A673 (cell line): Measurements from ENCODE around the gene ZNF425.

Experiments used
- EZH2 ChIP-seq: fragments of 200-600 bp; sonication (generic); IDR thresholded peaks from 2 replicates; pipeline ENCODE4 v1.6.1; 2017; ENCODE audit warnings: borderline replicate concordance, low read depth, mild to moderate bottlenecking, mixed read lengths, antibody characterized with exemption, low read length; ENCODE audit not compliant: poor library complexity, severe bottlenecking
- TF ChIP-seq, protein P1 (sequence below): fragments of 300-800, 200-600 bp; sonication (generic); conservative IDR thresholded peaks from 2 replicates; pipeline ENCODE4 v1.5.1; 2017; ENCODE audit warnings: low read depth, mild to moderate bottlenecking, antibody characterized with exemption, low read length, moderate library complexity, mixed read lengths

GRCh38 chr7:149125189-149125862 lies 798 bp downstream of the ZNF425 start:
- TF ChIP-seq, protein P1, sequence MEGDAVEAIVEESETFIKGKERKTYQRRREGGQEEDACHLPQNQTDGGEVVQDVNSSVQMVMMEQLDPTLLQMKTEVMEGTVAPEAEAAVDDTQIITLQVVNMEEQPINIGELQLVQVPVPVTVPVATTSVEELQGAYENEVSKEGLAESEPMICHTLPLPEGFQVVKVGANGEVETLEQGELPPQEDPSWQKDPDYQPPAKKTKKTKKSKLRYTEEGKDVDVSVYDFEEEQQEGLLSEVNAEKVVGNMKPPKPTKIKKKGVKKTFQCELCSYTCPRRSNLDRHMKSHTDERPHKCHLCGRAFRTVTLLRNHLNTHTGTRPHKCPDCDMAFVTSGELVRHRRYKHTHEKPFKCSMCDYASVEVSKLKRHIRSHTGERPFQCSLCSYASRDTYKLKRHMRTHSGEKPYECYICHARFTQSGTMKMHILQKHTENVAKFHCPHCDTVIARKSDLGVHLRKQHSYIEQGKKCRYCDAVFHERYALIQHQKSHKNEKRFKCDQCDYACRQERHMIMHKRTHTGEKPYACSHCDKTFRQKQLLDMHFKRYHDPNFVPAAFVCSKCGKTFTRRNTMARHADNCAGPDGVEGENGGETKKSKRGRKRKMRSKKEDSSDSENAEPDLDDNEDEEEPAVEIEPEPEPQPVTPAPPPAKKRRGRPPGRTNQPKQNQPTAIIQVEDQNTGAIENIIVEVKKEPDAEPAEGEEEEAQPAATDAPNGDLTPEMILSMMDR = no peak
- no peak for TF ChIP-seq EZH2
